ENCODE measurements around the gene EIF3L. TPM values are rescaled to one million over a fixed set of nuclear protein-coding genes. Genes with fewer than 3 reads are reported as not detected.
"Not testable (repeated sequence)": the region's sequence is repeated elsewhere in the genome, so short reads cannot be mapped to it uniquely, and the experiment has no call there.

EIF3L gene
- 287 and 402 TPM in 2 replicates for total RNA-seq (2022)
- percentile 91 among the genes with signal in this experiment for Bru-seq, nascent RNA
- BruChase-seq, experiment 1, labeled RNA remaining after a 6-hour chase = percentile 87 among the genes with signal in this experiment
- percentile 81 among the genes with signal in this experiment for BruChase-seq, experiment 2, labeled RNA remaining after a 2-hour chase
- long read RNA-seq, transcript EIF3L-203 (13 exons, 3,220 nt) = major isoform, 195 of 220 reads
- long read RNA-seq, partial matches to known transcripts = 8 of 220 reads
- long read RNA-seq, other reads (novel, unspliced or antisense) = 14 of 220 reads

DNA sequence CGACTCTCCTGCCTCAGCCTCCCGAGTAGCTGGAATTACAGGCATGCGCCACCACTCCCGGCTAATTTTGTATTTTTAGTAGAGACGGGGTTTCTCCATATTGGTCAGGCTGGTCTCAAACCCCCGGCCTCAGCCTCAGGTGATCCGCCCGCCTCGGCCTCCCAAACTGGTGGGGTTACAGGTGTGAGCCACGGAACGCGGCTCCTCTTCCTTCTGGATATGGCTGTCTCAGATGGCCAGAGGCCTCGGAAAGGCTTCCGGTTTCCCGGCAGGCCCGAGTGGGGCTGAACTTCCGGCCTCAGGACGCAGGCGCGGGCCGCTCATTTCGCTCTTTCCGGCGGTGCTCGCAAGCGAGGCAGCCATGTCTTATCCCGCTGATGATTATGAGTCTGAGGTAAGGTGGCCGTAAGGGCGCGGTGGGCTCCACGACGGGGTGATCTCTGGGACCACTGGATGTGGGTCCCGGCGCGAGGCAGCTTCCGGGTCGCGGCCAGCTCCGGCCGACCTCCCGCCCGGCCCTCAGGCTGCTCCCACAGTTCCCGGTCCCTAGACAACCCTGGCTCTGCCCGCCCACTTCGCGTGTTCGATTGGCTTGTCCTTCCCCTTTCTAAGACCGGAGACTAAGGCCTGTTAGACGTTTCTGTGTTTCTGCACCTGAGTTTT, at the start of gene EIF3L:
Gene EIF3L, plus strand, starts transcription at position 331 of the 663 bp plus-strand sequence. Its CDS starts 31 bp downstream, at position 362.
- no TSS peak for BruUV-seq (replicated peaks)
- TF ChIP-seq, protein P1, sequence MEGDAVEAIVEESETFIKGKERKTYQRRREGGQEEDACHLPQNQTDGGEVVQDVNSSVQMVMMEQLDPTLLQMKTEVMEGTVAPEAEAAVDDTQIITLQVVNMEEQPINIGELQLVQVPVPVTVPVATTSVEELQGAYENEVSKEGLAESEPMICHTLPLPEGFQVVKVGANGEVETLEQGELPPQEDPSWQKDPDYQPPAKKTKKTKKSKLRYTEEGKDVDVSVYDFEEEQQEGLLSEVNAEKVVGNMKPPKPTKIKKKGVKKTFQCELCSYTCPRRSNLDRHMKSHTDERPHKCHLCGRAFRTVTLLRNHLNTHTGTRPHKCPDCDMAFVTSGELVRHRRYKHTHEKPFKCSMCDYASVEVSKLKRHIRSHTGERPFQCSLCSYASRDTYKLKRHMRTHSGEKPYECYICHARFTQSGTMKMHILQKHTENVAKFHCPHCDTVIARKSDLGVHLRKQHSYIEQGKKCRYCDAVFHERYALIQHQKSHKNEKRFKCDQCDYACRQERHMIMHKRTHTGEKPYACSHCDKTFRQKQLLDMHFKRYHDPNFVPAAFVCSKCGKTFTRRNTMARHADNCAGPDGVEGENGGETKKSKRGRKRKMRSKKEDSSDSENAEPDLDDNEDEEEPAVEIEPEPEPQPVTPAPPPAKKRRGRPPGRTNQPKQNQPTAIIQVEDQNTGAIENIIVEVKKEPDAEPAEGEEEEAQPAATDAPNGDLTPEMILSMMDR (IDR thresholded peaks at IDR 0.05; ENCODE audit: unreplicated experiment) = no peak
- CTCF ChIA-PET = interaction anchor here (0.6 kb wide), 1 partner anchor 19 kb away, joined by 3 read pairs; no protein-coding TSS in a partner anchor
- Mint-ChIP-seq H3K4me3 (ENCODE audit: low read depth, unreplicated experiment) (peak within 1 kb of the TSS; percentile 85), H3K27ac (ENCODE audit: unreplicated experiment) (peak within 1 kb of the TSS; percentile 79), H3K36me3 (ENCODE audit: insufficient read depth, unreplicated experiment) (peaks cover 71% of the 10 kb centered on the region), H3K4me1 (ENCODE audit: low read depth, unreplicated experiment) (peaks cover 24% of the 10 kb centered on the region), H3K9me3 (ENCODE audit: low read depth, unreplicated experiment) (no peaks in the 10 kb centered on the region), H3K27me3 (ENCODE audit: unreplicated experiment) (no peaks in the 10 kb centered on the region)
- intact Hi-C loops (cut with micrococcal nuclease; ENCODE audit: unreplicated experiment) = no loop called here
- DNase-seq = peak; percentile 93

DNA sequence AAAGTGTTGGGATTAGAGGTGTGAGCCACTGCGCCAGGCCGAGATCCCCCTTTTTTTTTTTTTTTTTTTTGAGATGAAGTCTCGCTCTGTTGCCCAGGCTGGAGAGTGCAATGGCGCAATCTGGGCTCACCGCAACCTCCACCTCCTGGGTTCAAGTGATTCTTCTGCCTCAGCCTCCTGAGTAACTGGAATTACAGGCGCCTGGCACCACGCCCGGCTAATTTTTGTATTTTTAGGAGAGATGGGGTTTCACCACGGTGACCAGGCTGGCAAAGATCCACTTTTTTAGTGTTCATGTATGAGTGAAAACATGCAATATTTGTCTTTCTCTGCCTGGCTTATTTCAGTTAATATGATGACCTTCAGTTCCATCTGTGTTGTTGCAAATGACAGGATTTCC, 49.2 kb upstream of the EIF3L start:
- CTCF ChIA-PET; H3K9me3 Mint-ChIP-seq (ENCODE audit: low read depth, unreplicated experiment); DNase-seq; H3K4me3 Mint-ChIP-seq (ENCODE audit: low read depth, unreplicated experiment); H3K27me3 Mint-ChIP-seq (ENCODE audit: unreplicated experiment); BruUV-seq (replicated peaks); H3K27ac Mint-ChIP-seq (ENCODE audit: unreplicated experiment); H3K4me1 Mint-ChIP-seq (ENCODE audit: low read depth, unreplicated experiment): not testable (repeated sequence)
- intact Hi-C loops (cut with micrococcal nuclease; ENCODE audit: unreplicated experiment) = loop anchor here (10.0 kb wide), 1 partner anchor 155 kb away; no protein-coding TSS in a partner anchor
- H3K36me3 Mint-ChIP-seq (ENCODE audit: insufficient read depth, unreplicated experiment) = peaks cover 25% of the 10 kb centered on the region

DNA sequence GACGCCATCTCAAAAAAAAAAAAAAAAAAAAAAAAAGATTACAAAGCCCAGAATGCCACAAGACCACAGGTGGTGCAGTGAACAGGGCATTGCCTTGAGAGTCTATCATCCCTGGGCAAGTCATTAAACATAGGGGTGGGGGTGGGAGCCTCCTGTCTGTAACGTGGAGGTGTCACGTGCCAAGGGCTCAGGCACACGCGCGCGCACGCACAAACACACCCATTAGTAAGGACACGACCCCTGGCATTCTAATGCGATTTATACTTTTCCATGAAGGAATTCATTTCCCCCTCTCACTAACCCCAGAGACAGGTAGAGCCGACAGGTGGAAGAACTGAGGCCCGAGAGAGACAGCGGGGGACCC, 47.3 kb upstream of the EIF3L start:
- peaks cover 16% of the 10 kb centered on the region for H3K27me3 Mint-ChIP-seq (ENCODE audit: unreplicated experiment)
- intact Hi-C loops (cut with micrococcal nuclease; ENCODE audit: unreplicated experiment) = no loop called here
- no peaks in the 10 kb centered on the region for H3K9me3 Mint-ChIP-seq (ENCODE audit: low read depth, unreplicated experiment)
- peak overlapping the region; percentile 90 for H3K4me3 Mint-ChIP-seq (ENCODE audit: low read depth, unreplicated experiment)
- peaks cover 44% of the 10 kb centered on the region for H3K36me3 Mint-ChIP-seq (ENCODE audit: insufficient read depth, unreplicated experiment)
- BruUV-seq (replicated peaks) = no TSS peak
- CTCF ChIA-PET = no interaction called here
- no peak for DNase-seq
- H3K27ac Mint-ChIP-seq (ENCODE audit: unreplicated experiment) = no peak overlapping the region
- peaks cover 16% of the 10 kb centered on the region for H3K4me1 Mint-ChIP-seq (ENCODE audit: low read depth, unreplicated experiment)
- TF ChIP-seq, protein P1 (IDR thresholded peaks at IDR 0.05; ENCODE audit: unreplicated experiment) = no peak

DNA sequence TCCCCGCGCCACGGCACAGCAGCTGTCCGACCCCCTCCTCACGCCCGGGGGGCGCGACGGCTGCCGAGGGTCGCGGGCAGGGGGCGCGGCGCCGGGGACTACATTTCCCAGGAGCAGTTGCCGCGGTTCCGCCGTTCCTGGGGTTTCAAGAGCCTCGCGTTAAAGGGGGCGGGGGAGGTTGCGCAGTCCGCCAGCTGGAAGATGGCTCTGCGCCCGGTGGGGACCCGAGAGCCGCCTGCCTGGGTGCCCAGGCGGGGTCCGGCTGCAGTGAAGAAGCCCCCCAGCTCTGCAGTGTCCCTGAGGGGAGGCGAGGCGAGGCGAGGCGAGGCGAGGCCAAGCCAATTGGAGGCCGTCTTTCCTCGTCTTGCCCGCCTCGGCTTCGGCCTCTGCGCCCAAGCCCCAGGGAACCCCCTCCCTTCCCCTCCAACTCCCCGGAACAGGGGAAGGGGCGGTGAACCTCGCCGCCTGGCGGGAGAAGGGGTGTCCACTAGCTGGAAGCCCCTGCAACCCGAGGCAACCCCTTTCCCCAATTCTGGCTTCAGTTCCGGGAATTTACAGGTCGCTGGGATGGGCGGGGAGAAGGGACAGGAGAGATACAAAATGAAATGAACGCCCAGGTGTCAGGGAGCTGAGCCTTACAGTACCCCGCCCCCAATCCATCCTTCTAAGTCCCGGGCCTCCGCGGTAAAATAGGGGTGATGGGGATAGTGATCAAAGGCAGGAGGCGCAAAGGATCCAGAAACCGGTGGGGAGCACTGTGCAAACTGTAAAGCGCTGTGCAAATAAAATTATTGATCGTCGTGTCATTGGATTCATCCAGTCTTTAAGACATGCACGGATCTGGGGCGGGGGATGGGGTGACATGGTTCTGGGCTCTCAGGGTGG, 46.7 kb upstream of the EIF3L start:
- H3K27ac Mint-ChIP-seq (ENCODE audit: unreplicated experiment) = peak overlapping the region; percentile 32
- CTCF ChIA-PET = interaction anchor here (0.6 kb wide), 1 partner anchor 10 kb away, joined by 5 read pairs; no protein-coding TSS in a partner anchor
- intact Hi-C loops (cut with micrococcal nuclease; ENCODE audit: unreplicated experiment) = no loop called here

More for the DNA sequence above, 46.7 kb upstream of the EIF3L start:
- no TSS peak for BruUV-seq (replicated peaks)
- peak; percentile 65 for DNase-seq
- Mint-ChIP-seq H3K4me3 (ENCODE audit: low read depth, unreplicated experiment) (peak overlapping the region; percentile 90), H3K4me1 (ENCODE audit: low read depth, unreplicated experiment) (peaks cover 16% of the 10 kb centered on the region), H3K36me3 (ENCODE audit: insufficient read depth, unreplicated experiment) (peaks cover 50% of the 10 kb centered on the region), H3K9me3 (ENCODE audit: low read depth, unreplicated experiment) (no peaks in the 10 kb centered on the region), H3K27me3 (ENCODE audit: unreplicated experiment) (peaks cover 16% of the 10 kb centered on the region)
- TF ChIP-seq, protein P1 (IDR thresholded peaks at IDR 0.05; ENCODE audit: unreplicated experiment) = peak; percentile 12

Measured in Calu3 (cell line).